Fibroblast of peridontal ligament (primary cell): ENCODE measurements around the gene DDX23.

ENCODE experiments used
- DNase-seq: peaks from one replicate; pipeline ENCODE4 v3.0.0-alpha.2; 2010; ENCODE audit errors: extremely low read depth

The DDX23 gene

GRCh38 chr12:48823281-48823680 is 28.7 kb downstream of the DDX23 start:
- no peak for DNase-seq

GRCh38 chr12:48822711-48823110 is 29.3 kb downstream of the DDX23 start:
- no peak for DNase-seq

GRCh38 chr12:48822139-48822538 is 29.8 kb downstream of the DDX23 start:
- no peak for DNase-seq

GRCh38 chr12:48819986-48820725 is 31.8 kb downstream of the DDX23 start:
- DNase-seq, result no peak

- no peak for DNase-seq
Observed at GRCh38 chr12:48818831-48819590, 33.0 kb downstream of the DDX23 start.

GRCh38 chr12:48817873-48818830 is 33.8 kb downstream of the DDX23 start, which contains the start of gene CACNB3:
Gene CACNB3, plus strand, starts transcription at chr12:48818496. Its CDS starts 434 bp downstream, at chr12:48818930.
- no peak for DNase-seq

DNA sequence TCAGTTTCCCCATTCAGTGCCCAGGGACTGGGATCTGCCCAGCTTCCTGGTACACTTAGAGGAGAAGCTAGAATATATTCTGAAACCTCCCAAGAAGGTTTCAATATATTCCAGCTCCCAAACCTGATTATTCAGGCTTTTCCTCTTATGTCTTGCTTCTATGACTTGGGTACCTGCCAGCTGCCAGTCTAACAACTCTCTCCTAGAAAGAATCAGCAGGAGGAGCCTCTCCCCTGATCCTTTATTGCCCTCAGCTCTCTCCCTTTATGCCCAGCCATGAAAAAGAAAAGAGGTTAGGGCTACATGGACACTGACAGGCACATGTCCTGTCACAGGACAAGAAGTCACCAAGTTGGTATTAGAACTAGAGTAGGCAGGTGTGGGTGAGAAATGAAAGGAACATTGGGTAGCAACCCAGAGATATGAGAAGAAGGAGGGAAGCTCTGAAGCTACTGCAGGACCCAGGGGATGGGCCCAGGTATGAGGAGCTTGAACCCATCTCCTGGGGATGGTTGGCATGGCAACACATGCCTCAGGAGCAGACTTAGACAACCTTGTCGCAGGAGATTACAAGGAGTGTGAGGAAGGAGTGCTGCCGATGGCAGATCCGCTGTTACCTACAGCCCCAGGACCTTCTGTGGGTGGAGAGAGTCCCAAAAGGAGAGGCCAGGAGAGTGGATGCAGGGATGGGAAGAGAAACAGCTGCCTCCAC is 35.7 kb downstream of the DDX23 start:
- DNase-seq, result peak; percentile 15

DNA sequence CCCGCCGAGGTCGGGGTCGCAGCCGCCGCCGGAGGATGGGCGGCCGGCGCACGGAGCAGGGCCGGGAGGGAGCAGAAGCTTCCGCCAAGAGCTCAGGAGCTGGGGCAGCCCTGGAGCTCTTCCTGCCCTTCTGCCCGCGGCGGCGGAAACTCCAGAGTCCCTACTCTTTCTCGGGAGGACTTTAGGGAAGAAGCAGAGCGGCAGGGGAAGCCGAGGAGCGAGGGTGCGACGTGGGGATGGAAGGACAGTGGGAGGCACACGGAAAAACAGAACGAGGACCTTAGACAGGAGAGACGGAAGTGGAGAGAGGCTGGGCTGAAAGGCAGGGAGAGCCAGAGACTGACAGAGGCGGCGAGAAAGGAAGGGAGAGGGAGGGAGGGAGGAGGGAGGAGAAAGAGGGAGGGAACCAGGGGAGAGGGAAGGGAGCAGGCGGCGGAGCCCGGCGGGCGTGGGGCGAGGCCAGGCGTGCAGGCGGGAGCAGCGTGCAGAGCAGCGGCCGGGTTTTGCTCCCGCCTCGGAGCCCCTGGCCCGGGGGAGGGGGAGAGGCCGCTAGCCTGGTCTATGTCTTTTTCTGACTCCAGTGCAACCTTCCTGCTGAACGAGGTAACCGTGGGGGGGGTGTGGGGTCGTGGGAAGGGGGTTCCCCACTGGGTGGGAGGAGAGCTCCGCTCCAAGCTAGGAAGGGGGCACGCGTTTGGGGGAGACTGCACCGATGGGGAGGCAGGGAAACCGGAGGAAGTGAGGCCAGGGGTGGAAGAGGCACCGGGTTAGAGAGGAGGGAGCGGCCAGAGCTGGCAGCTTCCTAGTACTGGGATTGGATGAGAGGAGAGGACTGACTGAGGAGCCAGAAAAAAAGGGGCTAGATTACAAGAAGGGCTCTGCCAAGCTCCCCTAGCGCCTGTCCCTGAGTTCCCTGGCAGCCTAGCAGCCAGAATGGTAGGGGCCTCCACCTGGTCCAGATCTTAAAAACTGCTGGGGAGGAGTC is 36.5 kb downstream of the DDX23 start:
- peak; percentile 77 for DNase-seq

DNA sequence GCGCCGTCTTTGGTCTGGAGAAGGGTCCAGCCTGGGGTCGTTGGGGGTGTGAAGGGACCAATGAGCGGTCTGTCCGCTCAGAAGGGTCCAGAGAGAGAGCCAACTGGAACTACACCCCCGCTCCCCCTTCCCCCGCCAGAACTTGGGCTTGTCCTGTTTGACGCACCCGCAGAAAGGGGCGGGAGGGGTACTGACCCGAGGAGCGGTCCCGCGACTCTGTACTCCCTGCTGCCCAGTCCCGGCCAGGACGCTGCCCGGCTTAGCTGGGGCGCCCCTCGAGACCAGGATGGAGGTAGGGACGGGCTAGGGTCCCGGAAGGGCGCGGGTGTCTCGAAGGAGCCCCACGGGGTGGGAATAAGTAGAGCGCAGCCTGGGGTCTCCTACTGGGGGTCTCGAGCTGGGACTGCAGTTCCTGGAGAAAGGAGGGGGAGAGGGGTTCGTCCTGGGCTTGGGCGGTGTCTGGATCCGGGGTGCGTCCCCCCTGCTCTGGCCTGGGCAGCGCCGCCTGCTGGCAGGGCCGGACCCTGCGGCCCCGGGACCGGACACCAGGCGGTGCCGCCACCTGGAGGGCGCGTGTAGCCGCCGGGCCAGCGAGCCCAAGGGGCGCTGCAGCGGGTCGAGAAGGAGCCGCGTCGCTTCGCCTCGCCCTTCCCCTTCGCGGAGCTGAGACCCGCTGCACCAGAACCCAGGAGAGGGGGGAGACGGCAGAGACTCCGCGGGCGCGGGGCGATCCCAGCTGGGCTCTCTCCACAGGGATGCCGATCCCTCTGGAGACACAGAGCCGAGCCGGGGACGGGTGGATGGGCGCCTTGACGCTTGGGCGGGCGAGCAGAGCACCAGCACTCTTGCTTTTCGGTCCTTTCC is 37.5 kb downstream of the DDX23 start:
- peak; percentile 75 for DNase-seq

DNA sequence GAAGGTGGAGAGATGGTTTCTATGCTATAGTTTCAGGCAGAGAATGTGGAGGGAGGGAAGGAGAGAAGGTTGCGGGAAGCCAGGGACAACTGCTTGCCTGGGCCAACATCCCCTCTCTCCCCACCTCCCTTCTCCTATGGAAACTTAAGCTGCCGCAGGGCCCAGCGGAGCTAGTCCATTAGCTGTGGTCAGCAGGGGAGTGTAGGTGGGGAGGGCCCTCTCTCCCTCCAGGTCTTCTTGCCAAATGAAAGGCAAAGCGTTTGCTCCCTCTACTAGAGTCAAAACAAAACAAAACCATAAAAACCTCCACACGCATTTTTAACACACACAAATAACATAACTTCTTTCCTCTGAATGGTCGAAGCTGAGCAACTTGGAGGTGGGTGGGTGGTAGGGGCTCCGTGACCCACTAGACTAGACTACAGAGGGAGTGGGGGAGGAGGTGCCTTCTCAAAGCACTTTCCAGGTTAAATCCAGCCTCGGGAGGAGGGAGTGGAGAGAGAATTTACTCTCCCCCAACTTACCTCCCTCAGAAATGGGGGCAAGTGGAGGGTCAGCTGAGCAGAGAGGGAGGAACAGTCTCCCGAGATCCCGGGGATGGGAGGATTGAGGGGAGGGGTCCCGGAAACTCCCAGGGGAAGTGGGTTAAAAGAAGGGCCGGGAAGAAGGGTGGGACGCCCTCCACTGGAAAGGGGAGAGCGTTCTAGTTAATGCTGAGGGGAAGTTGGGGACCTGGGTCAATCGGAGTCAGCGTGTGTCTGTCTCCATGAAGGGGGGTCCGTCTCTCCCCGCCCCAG is 38.3 kb downstream of the DDX23 start:
- DNase-seq, result peak; percentile 32

- DNase-seq, result peak; percentile 29
Observed at GRCh38 chr12:48812389-48812788, 39.6 kb downstream of the DDX23 start.

GRCh38 chr12:48811437-48812090 is 40.4 kb downstream of the DDX23 start:
- DNase-seq, result peak; percentile 44

DNA sequence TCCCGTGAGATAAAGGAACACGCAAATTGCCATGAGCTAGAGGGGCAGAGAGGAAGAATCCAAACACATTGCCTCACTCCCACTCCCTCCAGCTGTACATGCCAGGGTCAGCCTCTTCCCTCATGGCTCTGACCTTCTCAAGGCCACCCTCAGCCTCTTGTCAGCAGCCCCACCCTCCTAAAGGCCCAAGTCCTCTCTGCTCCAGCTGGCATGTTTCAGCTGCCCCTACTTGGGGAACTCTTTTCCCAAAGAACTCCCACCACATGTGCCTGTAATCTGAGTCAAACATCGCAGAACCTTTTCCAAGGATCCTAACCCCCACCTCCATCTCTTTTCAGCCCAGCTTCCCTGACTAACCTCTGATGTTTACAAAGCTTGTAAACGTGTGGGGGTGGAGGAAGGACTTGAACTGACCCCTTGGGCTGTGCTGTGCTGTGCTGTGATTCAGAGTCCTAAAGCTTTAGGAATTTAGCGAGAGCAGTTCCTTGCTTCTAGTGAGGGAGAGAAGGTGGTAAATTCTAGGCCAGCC is 41.0 kb downstream of the DDX23 start:
- peak; percentile 87 for DNase-seq

GRCh38 chr12:48807981-48808380 is 44.0 kb downstream of the DDX23 start:
- no peak for DNase-seq

DNA sequence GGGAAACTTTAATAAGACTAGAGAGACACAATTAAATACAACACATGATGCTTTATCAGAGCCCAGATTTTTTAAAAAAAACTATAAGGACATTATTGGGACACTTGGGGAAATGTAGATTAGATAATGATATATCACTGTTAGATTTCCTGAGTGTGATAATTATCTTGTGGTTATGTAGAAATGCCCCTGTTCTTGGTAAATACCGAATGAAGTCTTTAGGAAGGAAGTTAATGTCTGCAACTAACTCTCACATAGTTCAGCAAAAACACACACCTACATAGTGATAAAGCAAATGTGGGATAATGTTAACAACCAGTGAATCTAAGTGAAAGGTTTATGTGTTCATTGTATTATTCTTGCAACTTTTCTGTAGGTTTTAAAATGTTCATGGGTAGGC is 48.3 kb downstream of the DDX23 start:
- no peak for DNase-seq

- DNase-seq, result no peak
Observed at GRCh38 chr12:48800971-48801370, 51.0 kb downstream of the DDX23 start.

DNA sequence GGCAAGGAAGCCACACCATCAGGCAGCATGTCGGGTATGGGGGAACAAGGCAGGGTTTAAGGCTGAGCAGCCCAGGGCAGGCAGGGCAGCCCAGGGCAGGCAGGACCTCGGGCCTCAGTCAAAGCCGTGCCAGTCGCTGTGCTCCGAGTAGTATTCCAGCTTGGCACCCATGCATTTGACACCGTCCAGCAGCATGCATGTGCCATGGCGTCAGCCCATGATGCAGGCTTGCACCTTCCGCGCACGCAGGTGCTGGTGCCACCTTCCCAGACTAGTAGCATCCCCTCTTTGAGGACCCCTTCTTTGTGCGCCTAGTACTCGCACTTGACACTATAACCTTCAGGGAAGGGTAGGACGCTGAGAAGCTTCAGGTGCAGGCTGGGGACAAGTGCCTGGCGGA is 51.5 kb downstream of the DDX23 start:
- no peak for DNase-seq

DNA sequence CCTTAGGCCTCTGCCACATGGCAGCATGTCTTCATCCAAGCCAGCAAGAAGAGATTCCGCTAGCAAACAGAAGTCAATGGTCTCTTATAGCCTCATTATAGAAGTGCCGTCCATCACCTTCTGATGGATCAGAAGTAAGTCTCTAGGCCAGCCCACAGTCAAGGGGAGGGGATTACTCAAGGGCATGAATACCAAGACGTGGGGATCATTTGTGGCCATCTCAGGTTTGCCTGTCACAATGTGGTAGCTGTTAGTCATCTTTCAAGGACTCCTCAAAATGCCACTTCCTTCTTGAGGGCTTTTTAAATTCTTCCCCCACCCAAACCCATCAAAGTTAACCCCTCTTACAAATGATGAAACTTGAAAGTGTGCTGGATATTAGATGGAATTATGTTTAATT is 55.0 kb downstream of the DDX23 start:
- no peak for DNase-seq
